Measurements from ENCODE around the gene GPRASP1. TPM values are rescaled to one million over a fixed set of nuclear protein-coding genes. Genes with fewer than 3 reads are reported as not detected.

The GPRASP1 gene
- total RNA-seq (2013; cell fraction: nucleolus; rRNA removed), result 2.5 and 3.0 TPM in 2 replicates
- total RNA-seq (2014; rRNA removed) (0.34 and 0.44 TPM in 2 replicates), total RNA-seq (2014; rRNA removed; fragmentation: Illumina TruSeq; extraction: Trizol) (0.45 and 0.46 TPM in 2 replicates), total RNA-seq (2021) (0.46 and 0.61 TPM in 2 replicates), polyA plus RNA-seq (2011; rRNA removed) (0.11 and 0.23 TPM in 2 replicates), polyA plus RNA-seq (2014; fragmentation: Illumina TruSeq; extraction: Trizol) (0.10 and 0.36 TPM in 2 replicates), polyA plus RNA-seq (2014; fragmentation: Nextera tagmentation; extraction: Ambion mirVana) (under 1 TPM; 0.03 to 0.04 TPM), polyA plus RNA-seq (2014; rRNA removed) (0.09 and 0.10 TPM in 2 replicates), polyA plus RNA-seq (2016; fragmentation: Nextera tagmentation; extraction: Ambion mirVana) (under 1 TPM; 0.16 to 0.20 TPM), polyA minus RNA-seq (2011; rRNA and poly(A)+ RNA removed) (0.29 and 0.36 TPM in 2 replicates), Bru-seq, nascent RNA (percentile 41 among the genes with signal in this experiment), BruChase-seq, experiment 1, labeled RNA remaining after a 6-hour chase (percentile 52 among the genes with signal in this experiment), BruChase-seq, experiment 2, labeled RNA remaining after a 2-hour chase (percentile 55 among the genes with signal in this experiment)
- 0.05 TPM for polyA plus RNA-seq (2011; ENCODE audit: low read depth)
- 0.01 and 0.05 TPM in 2 replicates for polyA plus RNA-seq (2011; cell fraction: cytosol; rRNA removed)
- 0.82 and 1.6 TPM in 2 replicates for polyA plus RNA-seq (2011; cell fraction: nucleus; rRNA removed)
- polyA plus RNA-seq (2012), result 0.11 and 0.12 TPM in 2 replicates
- polyA minus RNA-seq (2011; cell fraction: cytosol; rRNA and poly(A)+ RNA removed), result not detected in 2 replicates
- polyA minus RNA-seq (2011; cell fraction: nucleus; rRNA and poly(A)+ RNA removed), result 1.1 and 3.0 TPM in 2 replicates
- long read RNA-seq, experiment 1, result 0 reads
- long read RNA-seq, experiment 2, result 0 reads

GRCh38 chrX:102651242-102652011 lies at the start of gene GPRASP1:
Gene GPRASP1 (plus strand): TSS chrX:102651483. CDS start chrX:102653914, 2,431 bp downstream.
- RAD21 ChIA-PET (ENCODE audit: unreplicated experiment), result no interaction called here
- no peak within 1 kb of the TSS for H3K27ac ChIP-seq (ENCODE audit: control insufficient read depth, insufficient read depth)
- no peak for FAIRE-seq
- no peaks in the 10 kb centered on the region for H3K9me3 ChIP-seq (replicated peaks; ENCODE audit: control insufficient read depth, insufficient read depth, low read length)
- no peaks in the 10 kb centered on the region for H3K27me3 ChIP-seq (replicated peaks in 1 of 2; ENCODE audit: control insufficient read depth in 2 of 2, insufficient read depth in 2 of 2, low read length in 1 of 2)
- no peak within 1 kb of the TSS for H3K9ac ChIP-seq (ENCODE audit: control insufficient read depth, insufficient read depth, low read length)
- no peak for DNase-seq (ENCODE audit: low read depth, low spot score)
- peak within 1 kb of the TSS; percentile 42; the same call in 1 of the 2 replicates for H3K4me2 ChIP-seq (ENCODE audit: control insufficient read depth, insufficient read depth)
- peak within 1 kb of the TSS; percentile 23; the same call in 1 of the 2 replicates for H2AFZ ChIP-seq (ENCODE audit: control insufficient read depth, low read depth, low read length)
- intact Hi-C loops (cut with micrococcal nuclease; ENCODE audit: unreplicated experiment), result no loop called here
- in situ Hi-C loops (cut with MboI), result no loop called here
- no peaks in the 10 kb centered on the region for H3K4me1 ChIP-seq (ENCODE audit: control insufficient read depth, insufficient read depth, low read length)
- ATAC-seq, result peak; percentile 69
- H3K36me3 ChIP-seq (ENCODE audit: control insufficient read depth in 2 of 2, insufficient read depth in 2 of 2, low read length in 1 of 2), result no peaks in the 10 kb centered on the region
- no peaks in the 10 kb centered on the region for H3K79me2 ChIP-seq (ENCODE audit: control insufficient read depth, insufficient read depth, low read length)
- WGBS (ENCODE audit: insufficient coverage, insufficient replicate concordance, low lambda C conversion rate, missing lambda C conversion rate), result 34% methylated on average over 50 of the region's 61 CpGs
- no TSS peak for BruUV-seq (replicated peaks)
- peak within 1 kb of the TSS; percentile 22; the same call in 1 of the 2 replicates for H3K4me3 ChIP-seq
- POLR2A ChIA-PET, result no interaction called here
- SMC1A ChIA-PET (ENCODE audit: uncharacterized antibody, unreplicated experiment), result no interaction called here
- no peaks in the 10 kb centered on the region for H4K20me1 ChIP-seq (ENCODE audit: control insufficient read depth, insufficient read depth)
- TF ChIP-seq RUNX3 (IDR thresholded peaks at IDR 0.05; ENCODE audit: low read length) (no peak), IRF4 (IDR thresholded peaks at IDR 0.05; ENCODE audit: low read depth, low read length) (no peak), EED (IDR thresholded peaks at IDR 0.05; ENCODE audit: low read depth) (no peak), SMARCA5 (IDR thresholded peaks at IDR 0.05) (no peak), CHD4 (IDR thresholded peaks at IDR 0.05) (no peak), SPI1 (IDR thresholded peaks at IDR 0.05; ENCODE audit: borderline replicate concordance, insufficient read depth, low read depth, low read length) (no peak), ZNF687 (IDR thresholded peaks at IDR 0.05) (no peak), NRF1 (conservative IDR thresholded peaks at IDR 0.05; ENCODE audit: low read depth, low read length) (no peak), JUND (IDR thresholded peaks at IDR 0.05; ENCODE audit: low read depth, low read length) (no peak), NFIC (IDR thresholded peaks at IDR 0.05; ENCODE audit: low read depth, low read length) (no peak), BRCA1 (IDR thresholded peaks at IDR 0.05; ENCODE audit: low read depth, low read length) (no peak), SREBF2 (IDR thresholded peaks at IDR 0.05; ENCODE audit: low read length) (no peak), POU2F2 (IDR thresholded peaks at IDR 0.05; ENCODE audit: borderline replicate concordance, low read depth, low read length) (no peak), SP1 (IDR thresholded peaks at IDR 0.05; ENCODE audit: low read depth, low read length) (no peak)
- TF ChIP-seq, protein P1, sequence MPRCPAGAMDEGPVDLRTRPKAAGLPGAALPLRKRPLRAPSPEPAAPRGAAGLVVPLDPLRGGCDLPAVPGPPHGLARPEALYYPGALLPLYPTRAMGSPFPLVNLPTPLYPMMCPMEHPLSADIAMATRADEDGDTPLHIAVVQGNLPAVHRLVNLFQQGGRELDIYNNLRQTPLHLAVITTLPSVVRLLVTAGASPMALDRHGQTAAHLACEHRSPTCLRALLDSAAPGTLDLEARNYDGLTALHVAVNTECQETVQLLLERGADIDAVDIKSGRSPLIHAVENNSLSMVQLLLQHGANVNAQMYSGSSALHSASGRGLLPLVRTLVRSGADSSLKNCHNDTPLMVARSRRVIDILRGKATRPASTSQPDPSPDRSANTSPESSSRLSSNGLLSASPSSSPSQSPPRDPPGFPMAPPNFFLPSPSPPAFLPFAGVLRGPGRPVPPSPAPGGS (IDR thresholded peaks at IDR 0.05; ENCODE audit: borderline replicate concordance, insufficient read depth, low read depth, low read length, poor library complexity, severe bottlenecking), result no peak
- CTCF ChIA-PET, result no interaction called here
